Mesenchymal stem cell (in vitro differentiated cells and primary cell): ENCODE data around the gene ATP9A.

ENCODE experiments used
- DNase-seq: peaks from one replicate; pipeline ENCODE4 v3.0.0-alpha.2; 2013
- H2AFZ ChIP-seq: one replicate; pipeline ENCODE4 v1.6.1; 2013; ENCODE audit warnings: low read depth, mild to moderate bottlenecking, control low read depth, inconsistent platforms, low read length, moderate library complexity
- H2AK5ac ChIP-seq: 2 replicates; pipeline ENCODE4 v1.6.1; 2013; ENCODE audit warnings: low read length, moderate library complexity, mild to moderate bottlenecking, inconsistent platforms; ENCODE audit not compliant: severe bottlenecking
- H2BK120ac ChIP-seq: one replicate; pipeline ENCODE4 v1.6.1; 2013; ENCODE audit warnings: low read depth, mild to moderate bottlenecking, inconsistent platforms, low read length, moderate library complexity
- H2BK12ac ChIP-seq, 2 experiments: one replicate each; pipeline ENCODE4 v1.6.1; 2013; ENCODE audit warnings: inconsistent platforms in 2 of 2, low read length in 2 of 2, mild to moderate bottlenecking in 2 of 2, moderate library complexity in 2 of 2, control low read depth in 1 of 2
- H2BK15ac ChIP-seq: one replicate; pipeline ENCODE4 v1.6.1; 2013; ENCODE audit warnings: mild to moderate bottlenecking, low read depth, inconsistent platforms; ENCODE audit not compliant: poor library complexity, severe bottlenecking
- H2BK5ac ChIP-seq: 2 replicates; pipeline ENCODE4 v1.6.1; 2013; ENCODE audit warnings: low read depth, mild to moderate bottlenecking, low read length, control low read depth, inconsistent platforms; ENCODE audit not compliant: poor library complexity, severe bottlenecking
- H3K14ac ChIP-seq, 2 experiments: one replicate each; pipeline ENCODE4 v1.6.1; 2013; ENCODE audit warnings: inconsistent platforms in 2 of 2, low read length in 2 of 2, control low read depth in 1 of 2, mild to moderate bottlenecking in 1 of 2, moderate library complexity in 1 of 2
- H3K18ac ChIP-seq, 2 experiments: one replicate each; pipeline ENCODE4 v1.6.1; 2013; ENCODE audit warnings: inconsistent platforms in 2 of 2, low read length in 2 of 2, control low read depth in 1 of 2, low read depth in 1 of 2, mild to moderate bottlenecking in 1 of 2
- H3K23ac ChIP-seq, 2 experiments: one replicate each; pipeline ENCODE4 v1.6.1; 2013; ENCODE audit warnings: inconsistent platforms in 2 of 2, low read length in 2 of 2, mild to moderate bottlenecking in 2 of 2, moderate library complexity in 2 of 2, control low read depth in 1 of 2
- H3K27ac ChIP-seq: 2 replicates; pipeline ENCODE4 v1.5.1; 2013; ENCODE audit warnings: mild to moderate bottlenecking, moderate library complexity, low read length, control low read depth, inconsistent platforms; ENCODE audit not compliant: poor library complexity, severe bottlenecking
- H3K27me3 ChIP-seq, 2 experiments: 2 replicates each; pipeline versions ENCODE4 v1.6.1 to v1.7.0; 2013; ENCODE audit warnings: low read length in 2 of 2, mild to moderate bottlenecking in 2 of 2, moderate library complexity in 2 of 2, control low read depth in 1 of 2, inconsistent platforms in 1 of 2; ENCODE audit not compliant: control insufficient read depth in 1 of 2, insufficient read depth in 1 of 2
- H3K36me3 ChIP-seq, 2 experiments: 2 replicates each; pipeline versions ENCODE4 v1.6.1 to v1.7.0; 2013; ENCODE audit warnings: low read length in 2 of 2, control low read depth in 1 of 2, inconsistent platforms in 1 of 2, low read depth in 1 of 2, mild to moderate bottlenecking in 1 of 2; ENCODE audit not compliant: insufficient read depth in 2 of 2, control insufficient read depth in 1 of 2
- H3K4ac ChIP-seq, 2 experiments: one replicate each; pipeline ENCODE4 v1.6.1; 2013; ENCODE audit warnings: inconsistent platforms in 2 of 2, low read length in 2 of 2, mild to moderate bottlenecking in 2 of 2, moderate library complexity in 2 of 2, control low read depth in 1 of 2, low read depth in 1 of 2
- H3K4me1 ChIP-seq: 2 replicates; pipeline ENCODE4 v1.6.1; 2013; ENCODE audit warnings: low read depth, low read length, control low read depth; ENCODE audit not compliant: control insufficient read depth, insufficient read depth
- H3K4me2 ChIP-seq: 2 replicates; pipeline ENCODE4 v1.6.1; 2013; ENCODE audit warnings: low read length, mild to moderate bottlenecking, inconsistent platforms; ENCODE audit not compliant: poor library complexity, severe bottlenecking
- H3K4me3 ChIP-seq, 2 experiments: 2 replicates each; pipeline versions ENCODE4 v1.5.1 to v1.7.0; 2013; ENCODE audit warnings: low read length in 2 of 2, mild to moderate bottlenecking in 2 of 2, control low read depth in 1 of 2, low read depth in 1 of 2; ENCODE audit not compliant: insufficient read depth in 1 of 2
- H3K79me1 ChIP-seq: replicated peaks from 2 replicates; pipeline ENCODE4 v1.6.1; 2013; ENCODE audit warnings: mild to moderate bottlenecking, control low read depth, low read length, inconsistent platforms; ENCODE audit not compliant: poor library complexity, severe bottlenecking
- H3K9ac ChIP-seq: 2 replicates; pipeline ENCODE4 v1.7.0; 2013; ENCODE audit warnings: mild to moderate bottlenecking, low read length, moderate library complexity
- H3K9me3 ChIP-seq: 2 replicates; pipeline ENCODE4 v1.7.0; 2013; ENCODE audit warnings: mild to moderate bottlenecking, low read length; ENCODE audit not compliant: control insufficient read depth
- H4K8ac ChIP-seq: one replicate; pipeline ENCODE4 v1.6.1; 2013; ENCODE audit warnings: inconsistent platforms, mild to moderate bottlenecking, low read length, moderate library complexity
- H4K91ac ChIP-seq: one replicate; pipeline ENCODE4 v1.6.1; 2013; ENCODE audit warnings: mild to moderate bottlenecking, low read length, inconsistent platforms
- WGBS: methylation state at CpG from one replicate; pipeline ENCODE4 v1.1.7; 2013; ENCODE audit warnings: mixed read lengths; 5-methylcytosine and 5-hydroxymethylcytosine counted together

ATP9A gene

DNA sequence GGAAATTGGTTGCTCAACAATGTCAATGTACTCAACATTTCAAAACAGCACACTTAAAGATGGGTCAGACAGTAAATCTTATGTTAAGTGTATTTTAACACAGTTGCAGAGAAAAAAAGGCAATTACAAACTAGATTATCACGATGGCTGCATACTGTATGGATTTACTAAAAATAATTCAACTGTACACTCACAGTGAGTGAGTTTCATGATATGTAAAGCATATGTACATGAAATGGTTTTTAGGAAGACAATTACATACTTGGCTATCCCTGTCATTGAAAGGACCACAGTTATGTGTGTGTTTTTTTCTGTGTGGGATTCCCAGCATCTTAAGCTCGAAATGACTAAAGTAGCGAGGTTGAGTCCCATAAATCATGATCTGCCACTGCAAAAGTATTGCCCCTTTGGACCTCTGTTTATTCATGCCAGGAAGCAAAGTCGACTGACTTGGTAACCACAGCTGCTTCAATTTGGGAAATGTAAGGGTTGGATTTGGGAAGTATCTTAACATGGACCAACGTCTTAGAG lies 39.6 kb upstream of the ATP9A start:
- H3K4me1 ChIP-seq: no peaks in the 10 kb centered on the region
- no peaks in the 10 kb centered on the region for H3K9me3 ChIP-seq
- H2BK12ac ChIP-seq: no peak overlapping the region
- H2BK120ac ChIP-seq: no peak overlapping the region
- 8% methylated on average over 3 of the region's 5 CpGs for WGBS
- no peak overlapping the region for H4K91ac ChIP-seq
- H3K27me3 ChIP-seq: no peaks in the 10 kb centered on the region
- H4K8ac ChIP-seq: no peak overlapping the region
- no peak overlapping the region for H3K18ac ChIP-seq
- H3K9ac ChIP-seq: no peak overlapping the region
- DNase-seq: peak; percentile 87
- H3K79me1 ChIP-seq: no peaks in the 10 kb centered on the region
- no peak overlapping the region for H3K4me2 ChIP-seq
- no peak overlapping the region for H3K27ac ChIP-seq
- H3K14ac ChIP-seq: no peak overlapping the region
- H2AK5ac ChIP-seq: no peak overlapping the region
- no peak overlapping the region for H3K4ac ChIP-seq
- no peak overlapping the region for H2BK5ac ChIP-seq
- H3K36me3 ChIP-seq: no peaks in the 10 kb centered on the region
- no peak overlapping the region for H2AFZ ChIP-seq
- no peak overlapping the region for H2BK15ac ChIP-seq
- H3K4me3 ChIP-seq: no peak overlapping the region
- no peak overlapping the region for H3K23ac ChIP-seq

DNA sequence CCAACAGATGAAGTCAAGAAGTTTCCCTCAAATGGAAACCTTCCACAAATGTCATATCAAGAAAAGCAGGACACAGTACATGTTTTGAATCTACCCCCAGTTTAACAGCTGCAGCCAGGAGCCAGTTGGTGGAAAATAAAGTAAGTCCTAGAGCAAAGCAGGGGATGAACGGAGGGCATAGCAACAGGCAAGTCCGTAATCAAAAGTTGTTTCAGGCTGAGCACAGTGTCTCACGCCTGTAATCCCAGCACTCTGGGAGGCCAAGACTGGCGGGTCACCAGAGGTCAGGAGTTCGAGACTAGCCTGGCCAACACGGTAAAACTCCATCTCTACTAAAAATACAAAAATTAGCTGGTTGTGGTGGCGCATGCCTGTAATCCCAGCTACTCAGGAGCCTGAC lies 36.6 kb upstream of the ATP9A start:
- Histone ChIP-seq H3K36me3 (no peaks in the 10 kb centered on the region), H3K14ac (no peak overlapping the region), H2AK5ac (no peak overlapping the region), H2BK12ac (no peak overlapping the region), H3K9me3 (no peaks in the 10 kb centered on the region), H3K4me2 (no peak overlapping the region), H3K18ac (no peak overlapping the region), H2AFZ (no peak overlapping the region), H4K91ac (no peak overlapping the region), H3K9ac (no peak overlapping the region), H3K4me1 (peaks cover 22% of the 10 kb centered on the region), H3K4ac (no peak overlapping the region), H4K8ac (no peak overlapping the region), H3K27ac (no peak overlapping the region), H3K4me3 (no peak overlapping the region), H3K23ac (no peak overlapping the region), H3K27me3 (peaks cover 20 to 28% of the 10 kb centered on the region in 2 experiments), H2BK15ac (no peak overlapping the region), H2BK120ac (no peak overlapping the region), H2BK5ac (no peak overlapping the region), H3K79me1 (no peaks in the 10 kb centered on the region)
- WGBS: 89% methylated on average over 7 of the region's 7 CpGs
- DNase-seq: no peak

GRCh38 chr20:51803148-51803854 lies 35.1 kb upstream of the ATP9A start:
- H3K9ac ChIP-seq: no peak overlapping the region
- H2AK5ac ChIP-seq: no peak overlapping the region
- no peak overlapping the region for H2BK5ac ChIP-seq
- no peak overlapping the region for H2BK15ac ChIP-seq
- H2AFZ ChIP-seq: no peak overlapping the region
- peaks cover 22% of the 10 kb centered on the region for H3K4me1 ChIP-seq
- peaks cover 34 to 42% of the 10 kb centered on the region in 2 experiments for H3K27me3 ChIP-seq
- no peak for DNase-seq
- H3K9me3 ChIP-seq: no peaks in the 10 kb centered on the region
- no peak overlapping the region for H2BK12ac ChIP-seq
- H3K4me2 ChIP-seq: no peak overlapping the region
- no peak overlapping the region for H3K23ac ChIP-seq
- H3K27ac ChIP-seq: no peak overlapping the region
- no peak overlapping the region for H3K4ac ChIP-seq
- no peaks in the 10 kb centered on the region for H3K79me1 ChIP-seq
- no peak overlapping the region for H4K91ac ChIP-seq
- H3K14ac ChIP-seq: no peak overlapping the region
- H2BK120ac ChIP-seq: no peak overlapping the region
- no peak overlapping the region for H4K8ac ChIP-seq
- 90% methylated on average over 2 of the region's 4 CpGs for WGBS
- no peak overlapping the region for H3K18ac ChIP-seq
- H3K36me3 ChIP-seq: no peaks in the 10 kb centered on the region
- no peak overlapping the region for H3K4me3 ChIP-seq

GRCh38 chr20:51802170-51802751 lies 34.1 kb upstream of the ATP9A start, which contains the start of gene SALL4:
Gene SALL4, minus strand, starts transcription at chr20:51802521. Its CDS starts 113 bp downstream, at chr20:51802408.
- Histone ChIP-seq H3K4me2 (peak within 1 kb of the TSS; percentile 80), H4K91ac (peak within 1 kb of the TSS; percentile 68), H2AFZ (peak within 1 kb of the TSS; percentile 81), H3K4me1 (peaks cover 23% of the 10 kb centered on the region), H4K8ac (peak within 1 kb of the TSS; percentile 64), H3K27ac (no peak within 1 kb of the TSS), H3K4ac (peak within 1 kb of the TSS; percentile 81 to 94), H3K23ac (peak within 1 kb of the TSS in 1 of 2 experiments; percentile 83), H3K14ac (peak within 1 kb of the TSS; percentile 65 to 74), H2BK120ac (peak within 1 kb of the TSS; percentile 95), H3K79me1 (no peaks in the 10 kb centered on the region), H3K36me3 (no peaks in the 10 kb centered on the region), H3K9me3 (no peaks in the 10 kb centered on the region), H2BK5ac (no peak within 1 kb of the TSS), H2AK5ac (no peak within 1 kb of the TSS), H3K27me3 (peaks cover 34 to 45% of the 10 kb centered on the region in 2 experiments), H2BK12ac (peak within 1 kb of the TSS in 1 of 2 experiments; percentile 42), H3K9ac (peak within 1 kb of the TSS; percentile 80), H3K18ac (peak within 1 kb of the TSS; percentile 93 to 95), H2BK15ac (peak within 1 kb of the TSS; percentile 40), H3K4me3 (peak within 1 kb of the TSS; percentile 60 to 82)
- DNase-seq: peak; percentile 71
- 3% methylated on average over 39 of the region's 44 CpGs for WGBS
